ENCODE data around the gene TEX53. TPM values are rescaled to one million over a fixed set of nuclear protein-coding genes. Genes with fewer than 3 reads are reported as not detected.
A peak's percentile ranks its signal among the peaks of the same experiment; 100 is the strongest.

The TEX53 gene
- total and polyA plus RNA-seq, 2 of the 8 experiments (the other 6 are each of a cell fraction or from before 2014, with no cell fraction given) = not detected

GRCh38 chr9:114613919-114614318 lies 43.7 kb downstream of the TEX53 start:
- no peaks in the 10 kb centered on the region for H3K36me3 ChIP-seq (ENCODE audit: control insufficient read depth in 2 of 4, insufficient read depth in 4 of 4, low read length in 3 of 4)
- H2BK120ac ChIP-seq (replicated peaks; ENCODE audit: low read depth, low read length) = no peak overlapping the region
- H3K56ac ChIP-seq (replicated peaks; ENCODE audit: insufficient read length, low read depth, low read length) = no peak overlapping the region
- no peak overlapping the region for H2BK5ac ChIP-seq (ENCODE audit: low read depth, low read length)
- H3K79me1 ChIP-seq (ENCODE audit: low read depth, low read length) = no peaks in the 10 kb centered on the region; the same call in 1 of the 2 replicates
- H2BK12ac ChIP-seq (ENCODE audit: low read depth, low read length) = peak overlapping the region; percentile 51; the same call in 1 of the 2 replicates
- no peak overlapping the region for H4K91ac ChIP-seq (replicated peaks; ENCODE audit: insufficient read length, low read length)
- ChIA-PET CTCF (ENCODE audit: partially characterized antibody) (interaction anchor here (0.9 to 2.7 kb wide), 9 partner anchors 14 to 110 kb away, joined by 3 to 13 read pairs (median 4); no protein-coding TSS in a partner anchor), POLR2A (ENCODE audit: partially characterized antibody) (interaction anchor here (1.0 to 16.2 kb wide), 4 partner anchors 9 to 25 kb away, joined by 3 to 218 read pairs (median 6); partner anchors contain the start of gene ATP6V1G1)
- no peaks in the 10 kb centered on the region for H3K9me3 ChIP-seq (ENCODE audit: insufficient read depth in 2 of 2, low read depth in 1 of 2, low read length in 1 of 2)
- no peak overlapping the region for H3K4ac ChIP-seq (replicated peaks; ENCODE audit: insufficient read length, low read depth, low read length)
- H3K27ac ChIP-seq (ENCODE audit: low read depth, low read length) = no peak overlapping the region
- H3K4me3 ChIP-seq (ENCODE audit: extremely low read depth in 1 of 4, insufficient read depth in 2 of 4, low read depth in 3 of 4, low read length in 4 of 4) = no peak overlapping the region
- H4K8ac ChIP-seq (ENCODE audit: extremely low read depth, insufficient read depth, low read length) = no peak overlapping the region
- H3K27me3 ChIP-seq (replicated peaks in 1 of 4; ENCODE audit: control insufficient read depth in 3 of 4, extremely low read depth in 1 of 4, insufficient read depth in 3 of 4, low read length in 3 of 4) = peaks cover 0 to 13% (median 7%) of the 10 kb centered on the region in 4 experiments; a peak in 5 of 7 replicates
- H2AFZ ChIP-seq (ENCODE audit: low read length) = no peak overlapping the region
- no peak overlapping the region for H2BK20ac ChIP-seq (ENCODE audit: low read length)
- no peaks in the 10 kb centered on the region for H4K20me1 ChIP-seq (replicated peaks in 1 of 2; ENCODE audit: control insufficient read depth in 1 of 2, insufficient read depth in 2 of 2, low read length in 2 of 2)
- H3K4me2 ChIP-seq (ENCODE audit: insufficient read depth in 1 of 2, low read depth in 2 of 2, low read length in 2 of 2) = no peak overlapping the region
- no peak overlapping the region for H2AK5ac ChIP-seq (ENCODE audit: low read depth, low read length)
- no peak overlapping the region for H2BK15ac ChIP-seq (ENCODE audit: low read length)
- H3K23me2 ChIP-seq (ENCODE audit: low read depth, low read length) = peaks cover 3% of the 10 kb centered on the region; the same call in 1 of the 2 replicates
- H3K18ac ChIP-seq (ENCODE audit: extremely low read depth, low read length) = no peak overlapping the region
- no peak overlapping the region for H3K9ac ChIP-seq (replicated peaks in 1 of 4; ENCODE audit: extremely low read depth in 1 of 4, low read depth in 3 of 4, low read length in 3 of 4)
- no peak overlapping the region for H3K23ac ChIP-seq (ENCODE audit: insufficient read length)
- no peak overlapping the region for H3K14ac ChIP-seq (ENCODE audit: insufficient read length)
- 54% methylated on average over 3 of the region's 3 CpGs; no CpG with 5 or more reads in 1 of the 2 experiments for WGBS, 2 experiments (ENCODE audit: extremely low coverage in 1 of 2, insufficient coverage in 1 of 2, insufficient read length in 1 of 2, insufficient replicate concordance in 2 of 2, low coverage in 1 of 2, low lambda C conversion rate in 2 of 2, missing lambda C conversion rate in 1 of 2)
- DNase-seq (ENCODE audit: low read depth in 1 of 2, low spot score in 2 of 2) (no peak), FAIRE-seq (no peak)
- peaks cover 11 to 21% (median 15%) of the 10 kb centered on the region in 4 experiments for H3K4me1 ChIP-seq (replicated peaks in 1 of 4; ENCODE audit: control insufficient read depth in 3 of 4, insufficient read depth in 4 of 4, low read length in 3 of 4)
- no peak overlapping the region for H4K5ac ChIP-seq (ENCODE audit: insufficient read length, low read depth, low read length)
- H3K79me2 ChIP-seq (ENCODE audit: control insufficient read depth in 1 of 2, insufficient read depth in 2 of 2, low read length in 2 of 2) = peaks cover 0 to 7% of the 10 kb centered on the region in 2 experiments; a peak in 1 of 4 replicates
- TF ChIP-seq YY1 (IDR thresholded peaks at IDR 0.05; ENCODE audit: low read depth, low read length) = no peak
- no peak for TF ChIP-seq NRF1 (IDR thresholded peaks at IDR 0.05; ENCODE audit: low read depth, low read length)
- no peak for TF ChIP-seq SP1 (IDR thresholded peaks at IDR 0.05; ENCODE audit: low read depth, low read length)
- TF ChIP-seq MAFK (IDR thresholded peaks at IDR 0.05; ENCODE audit: low read depth, low read length) = no peak
- no peak for TF ChIP-seq ATF3 (IDR thresholded peaks at IDR 0.05; ENCODE audit: insufficient read depth, low read depth, low read length)
- no peak for TF ChIP-seq JUN (IDR thresholded peaks at IDR 0.05; ENCODE audit: low read depth, low read length)
- TF ChIP-seq CEBPB (IDR thresholded peaks at IDR 0.05; ENCODE audit: low read depth, low read length) = no peak
- TF ChIP-seq BRCA1 (IDR thresholded peaks at IDR 0.05; ENCODE audit: low read depth, low read length) = no peak
- no peak for TF ChIP-seq CBX8 (IDR thresholded peaks at IDR 0.05; ENCODE audit: borderline replicate concordance, low read depth, low read length)
- TF ChIP-seq HDAC2 (IDR thresholded peaks at IDR 0.05; ENCODE audit: borderline replicate concordance in 1 of 2, low read depth in 2 of 2, low read length in 2 of 2) = no peak
- TF ChIP-seq GTF2F1 (IDR thresholded peaks at IDR 0.05; ENCODE audit: borderline replicate concordance, low read depth, low read length) = no peak
- no peak for TF ChIP-seq TAF7 (optimal IDR thresholded peaks at IDR 0.05; ENCODE audit: borderline replicate concordance, low read depth, low read length)
- no peak for TF ChIP-seq CREB1 (IDR thresholded peaks at IDR 0.05)
- TF ChIP-seq SUZ12 (IDR thresholded peaks at IDR 0.05; ENCODE audit: low read length) = no peak

All from H1 (cell line).